ENCODE results near the gene SCLT1. TPM values are rescaled to one million over a fixed set of nuclear protein-coding genes. Genes with fewer than 3 reads are reported as not detected.
"Not testable (repeated sequence)": the region's sequence is repeated elsewhere in the genome, so short reads cannot be mapped to it uniquely, and the experiment has no call there.

Gene SCLT1
- polyA plus RNA-seq: 11.0 TPM
- long read RNA-seq, donor 1: 0 reads
- long read RNA-seq, donor 2, partial matches to known transcripts: 0 of 1 reads
- long read RNA-seq, donor 2, other reads (novel, unspliced or antisense): 0 of 1 reads
- long read RNA-seq, donor 3, partial matches to known transcripts: 0 of 1 reads
- long read RNA-seq, donor 3, other reads (novel, unspliced or antisense): 0 of 1 reads
- long read RNA-seq, donor 4: 0 reads
- long read RNA-seq, donor 5, partial matches to known transcripts: 7 of 8 reads
- long read RNA-seq, donor 5, other reads (novel, unspliced or antisense): 0 of 8 reads
- long read RNA-seq, donor 6, partial matches to known transcripts: 46 of 61 reads
- long read RNA-seq, donor 6, other reads (novel, unspliced or antisense): 15 of 61 reads
- long read RNA-seq, donor 7, partial matches to known transcripts: 0 of 1 reads
- long read RNA-seq, donor 7, other reads (novel, unspliced or antisense): 0 of 1 reads
- long read RNA-seq, donor 8, partial matches to known transcripts: 0 of 1 reads
- long read RNA-seq, donor 8, other reads (novel, unspliced or antisense): 0 of 1 reads
- long read RNA-seq, donor 9: 0 reads
- long read RNA-seq, donor 10: 0 reads
- long read RNA-seq, donor 11: 0 reads

- peaks cover 2% of the 10 kb centered on the region for H3K4me1 ChIP-seq (ENCODE audit: control insufficient read depth, insufficient read depth, low read length)
- DNase-seq: peak; percentile 99
- 0% methylated on average over 2 of the region's 57 CpGs for WGBS (ENCODE audit: insufficient coverage, low lambda C conversion rate)
These were observed at the start of gene SCLT1 for GRCh38 chr4:129093191-129093920. Gene SCLT1, minus strand, starts transcription at chr4:129093539. Its CDS starts 436 bp downstream, at chr4:129093103.

GRCh38 chr4:129140521-129140920 lies 47.2 kb upstream of the SCLT1 start:
- Histone ChIP-seq H3K4me1 (ENCODE audit: control insufficient read depth, insufficient read depth, low read length) (no peaks in the 10 kb centered on the region), H3K9me3 (ENCODE audit: control insufficient read depth, low read depth, low read length) (no peaks in the 10 kb centered on the region), H3K27me3 (ENCODE audit: control insufficient read depth, insufficient read depth, low read length) (peaks cover 3% of the 10 kb centered on the region), H3K4me3 (ENCODE audit: low read length) (no peak overlapping the region), H3K27ac (ENCODE audit: low read length) (no peak overlapping the region), H3K36me3 (ENCODE audit: control insufficient read depth, insufficient read depth, low read length) (no peaks in the 10 kb centered on the region)
- 75% methylated on average over 2 of the region's 2 CpGs for WGBS (ENCODE audit: insufficient coverage, low lambda C conversion rate)
- no peak for DNase-seq

More at GRCh38 chr4:129093191-129093920, at the start of gene SCLT1:
- Histone ChIP-seq H3K4me3 (ENCODE audit: low read length) (peak within 1 kb of the TSS; percentile 98), H3K27me3 (ENCODE audit: control insufficient read depth, insufficient read depth, low read length) (no peaks in the 10 kb centered on the region), H3K27ac (ENCODE audit: low read length) (peak within 1 kb of the TSS; percentile 100), H3K9me3 (ENCODE audit: control insufficient read depth, low read depth, low read length) (no peaks in the 10 kb centered on the region), H3K36me3 (ENCODE audit: control insufficient read depth, insufficient read depth, low read length) (no peaks in the 10 kb centered on the region)

- Histone ChIP-seq H3K4me1 (ENCODE audit: control insufficient read depth, insufficient read depth, low read length) (no peaks in the 10 kb centered on the region), H3K27ac (ENCODE audit: low read length) (no peak overlapping the region), H3K36me3 (ENCODE audit: control insufficient read depth, insufficient read depth, low read length) (no peaks in the 10 kb centered on the region), H3K27me3 (ENCODE audit: control insufficient read depth, insufficient read depth, low read length) (no peaks in the 10 kb centered on the region), H3K9me3 (ENCODE audit: control insufficient read depth, low read depth, low read length) (no peaks in the 10 kb centered on the region), H3K4me3 (ENCODE audit: low read length) (no peak overlapping the region)
- 50% methylated on average over 1 of the region's 6 CpGs for whole genome bisulfite sequencing (ENCODE audit: insufficient coverage, low lambda C conversion rate)
- no peak for DNase-seq
These were observed 45.6 kb upstream of the SCLT1 start for GRCh38 chr4:129138810-129139496.

GRCh38 chr4:129136433-129136832 lies 43.1 kb upstream of the SCLT1 start:
- H3K36me3 ChIP-seq (ENCODE audit: control insufficient read depth, insufficient read depth, low read length): no peaks in the 10 kb centered on the region
- no peaks in the 10 kb centered on the region for H3K4me1 ChIP-seq (ENCODE audit: control insufficient read depth, insufficient read depth, low read length)
- no CpG with 5 or more reads among the region's 8 CpGs for WGBS (ENCODE audit: insufficient coverage, low lambda C conversion rate)
- no peaks in the 10 kb centered on the region for H3K27me3 ChIP-seq (ENCODE audit: control insufficient read depth, insufficient read depth, low read length)
- no peak overlapping the region for H3K4me3 ChIP-seq (ENCODE audit: low read length)
- no peak for DNase-seq
- H3K9me3 ChIP-seq (ENCODE audit: control insufficient read depth, low read depth, low read length): no peaks in the 10 kb centered on the region
- no peak overlapping the region for H3K27ac ChIP-seq (ENCODE audit: low read length)

GRCh38 chr4:129131343-129131742 lies 38.0 kb upstream of the SCLT1 start:
- H3K4me3 ChIP-seq (ENCODE audit: low read length): no peak overlapping the region
- H3K27me3 ChIP-seq (ENCODE audit: control insufficient read depth, insufficient read depth, low read length): no peaks in the 10 kb centered on the region
- H3K4me1 ChIP-seq (ENCODE audit: control insufficient read depth, insufficient read depth, low read length): no peaks in the 10 kb centered on the region
- H3K9me3 ChIP-seq (ENCODE audit: control insufficient read depth, low read depth, low read length): no peaks in the 10 kb centered on the region
- DNase-seq: no peak
- no CpG with 5 or more reads among the region's 2 CpGs for WGBS (ENCODE audit: insufficient coverage, low lambda C conversion rate)
- no peaks in the 10 kb centered on the region for H3K36me3 ChIP-seq (ENCODE audit: control insufficient read depth, insufficient read depth, low read length)
- H3K27ac ChIP-seq (ENCODE audit: low read length): no peak overlapping the region

- Histone ChIP-seq H3K9me3 (ENCODE audit: control insufficient read depth, low read depth, low read length) (no peaks in the 10 kb centered on the region), H3K27me3 (ENCODE audit: control insufficient read depth, insufficient read depth, low read length) (no peaks in the 10 kb centered on the region), H3K4me1 (ENCODE audit: control insufficient read depth, insufficient read depth, low read length) (no peaks in the 10 kb centered on the region), H3K4me3 (ENCODE audit: low read length) (no peak overlapping the region), H3K27ac (ENCODE audit: low read length) (no peak overlapping the region), H3K36me3 (ENCODE audit: control insufficient read depth, insufficient read depth, low read length) (no peaks in the 10 kb centered on the region)
- WGBS (ENCODE audit: insufficient coverage, low lambda C conversion rate): no CpG with 5 or more reads among the region's 2 CpGs
- no peak for DNase-seq
These were observed 35.8 kb upstream of the SCLT1 start for GRCh38 chr4:129129143-129129542.

- WGBS (ENCODE audit: insufficient coverage, low lambda C conversion rate): no CpG with 5 or more reads among the region's 5 CpGs
- H3K4me1 ChIP-seq (ENCODE audit: control insufficient read depth, insufficient read depth, low read length); H3K4me3 ChIP-seq (ENCODE audit: low read length); H3K27ac ChIP-seq (ENCODE audit: low read length); H3K9me3 ChIP-seq (ENCODE audit: control insufficient read depth, low read depth, low read length); H3K36me3 ChIP-seq (ENCODE audit: control insufficient read depth, insufficient read depth, low read length); H3K27me3 ChIP-seq (ENCODE audit: control insufficient read depth, insufficient read depth, low read length); DNase-seq: not testable (repeated sequence)
These were observed 33.3 kb upstream of the SCLT1 start for GRCh38 chr4:129126614-129127013.

GRCh38 chr4:129117705-129118104 lies 24.4 kb upstream of the SCLT1 start:
- no peaks in the 10 kb centered on the region for H3K9me3 ChIP-seq (ENCODE audit: control insufficient read depth, low read depth, low read length)
- no peaks in the 10 kb centered on the region for H3K27me3 ChIP-seq (ENCODE audit: control insufficient read depth, insufficient read depth, low read length)
- H3K4me1 ChIP-seq (ENCODE audit: control insufficient read depth, insufficient read depth, low read length): no peaks in the 10 kb centered on the region
- DNase-seq: no peak
- WGBS (ENCODE audit: insufficient coverage, low lambda C conversion rate): no CpG with 5 or more reads among the region's 5 CpGs
- H3K4me3 ChIP-seq (ENCODE audit: low read length): no peak overlapping the region
- H3K36me3 ChIP-seq (ENCODE audit: control insufficient read depth, insufficient read depth, low read length): no peaks in the 10 kb centered on the region
- no peak overlapping the region for H3K27ac ChIP-seq (ENCODE audit: low read length)

- no CpG with 5 or more reads among the region's 1 CpG for WGBS (ENCODE audit: insufficient coverage, low lambda C conversion rate)
- no peak overlapping the region for H3K4me3 ChIP-seq (ENCODE audit: low read length)
- H3K27ac ChIP-seq (ENCODE audit: low read length): no peak overlapping the region
- DNase-seq: no peak
- no peaks in the 10 kb centered on the region for H3K27me3 ChIP-seq (ENCODE audit: control insufficient read depth, insufficient read depth, low read length)
- no peaks in the 10 kb centered on the region for H3K9me3 ChIP-seq (ENCODE audit: control insufficient read depth, low read depth, low read length)
- H3K4me1 ChIP-seq (ENCODE audit: control insufficient read depth, insufficient read depth, low read length): no peaks in the 10 kb centered on the region
- H3K36me3 ChIP-seq (ENCODE audit: control insufficient read depth, insufficient read depth, low read length): peaks cover 2% of the 10 kb centered on the region
These were observed 20.6 kb upstream of the SCLT1 start for GRCh38 chr4:129113919-129114318.

- H3K27ac ChIP-seq (ENCODE audit: low read length): no peak overlapping the region
- WGBS (ENCODE audit: insufficient coverage, low lambda C conversion rate): 40% methylated on average over 1 of the region's 1 CpG
These were observed 20.1 kb upstream of the SCLT1 start for GRCh38 chr4:129113434-129113833.

More at GRCh38 chr4:129113434-129113833, 20.1 kb upstream of the SCLT1 start:
- no peaks in the 10 kb centered on the region for H3K27me3 ChIP-seq (ENCODE audit: control insufficient read depth, insufficient read depth, low read length)
- no peaks in the 10 kb centered on the region for H3K9me3 ChIP-seq (ENCODE audit: control insufficient read depth, low read depth, low read length)
- H3K36me3 ChIP-seq (ENCODE audit: control insufficient read depth, insufficient read depth, low read length): peaks cover 2% of the 10 kb centered on the region
- DNase-seq: no peak
- no peaks in the 10 kb centered on the region for H3K4me1 ChIP-seq (ENCODE audit: control insufficient read depth, insufficient read depth, low read length)
- no peak overlapping the region for H3K4me3 ChIP-seq (ENCODE audit: low read length)

Data from large intestine (tissue), 12 donors.